HEK293T (cell line): ENCODE data around the gene LENG9.

Experiments used
- ELF4 ChIP-seq: fragments of 450-650 bp; IDR thresholded peaks from 2 replicates; pipeline ENCODE4 v1.6.1; 2017; ENCODE audit warnings: antibody characterized with exemption
- SUZ12 ChIP-seq: fragments of 450-650 bp; IDR thresholded peaks from 2 replicates; pipeline ENCODE4 v1.6.1; 2016; ENCODE audit warnings: mild to moderate bottlenecking

GRCh38 chr19:54432144-54432738 is 31.3 kb downstream of the LENG9 start:
- TF ChIP-seq SUZ12 (no peak), ELF4 (no peak)
